DMS 273 (cell line): ENCODE results near the gene LCN6.
A peak's percentile ranks its signal among the peaks of the same experiment; 100 is the strongest.

Experiments used
- DNase-seq: peaks from one replicate; lab custom pipeline; 2025; ENCODE audit not compliant: unreplicated experiment; lab: John Stamatoyannopoulos, UW

The LCN6 gene

GRCh38 chr9:136745389-136746154 lies 2.8 kb downstream of the LCN6 start:
- no peak for DNase-seq

- DNase-seq: no peak
Observed at GRCh38 chr9:136744773-136745172, 3.6 kb downstream of the LCN6 start.

GRCh38 chr9:136743639-136744211 lies 4.6 kb downstream of the LCN6 start:
- no peak for DNase-seq

- peak; percentile 59 for DNase-seq
Observed at GRCh38 chr9:136742591-136743391, 5.5 kb downstream of the LCN6 start, which contains the start of gene LCN10. TSS of gene LCN10 (minus strand) at chr9:136742940. CDS start at chr9:136742903, 37 bp downstream.

- DNase-seq: no peak
Observed at GRCh38 chr9:136741883-136742571, 6.3 kb downstream of the LCN6 start.

- DNase-seq: no peak
Observed at GRCh38 chr9:136740971-136741882, 7.1 kb downstream of the LCN6 start.

- DNase-seq: no peak
Observed at GRCh38 chr9:136740491-136740890, 7.8 kb downstream of the LCN6 start.

GRCh38 chr9:136740069-136740468 lies 8.3 kb downstream of the LCN6 start:
- DNase-seq: no peak

- peak; percentile 35 for DNase-seq
Observed at GRCh38 chr9:136739509-136739908, 8.8 kb downstream of the LCN6 start.

GRCh38 chr9:136738960-136739359 lies 9.4 kb downstream of the LCN6 start:
- DNase-seq: no peak

GRCh38 chr9:136735812-136736480 lies 12.4 kb downstream of the LCN6 start:
- no peak for DNase-seq

- DNase-seq: no peak
Observed at GRCh38 chr9:136734837-136735496, 13.4 kb downstream of the LCN6 start.

GRCh38 chr9:136733611-136734010 lies 14.7 kb downstream of the LCN6 start:
- no peak for DNase-seq

GRCh38 chr9:136732444-136733178 lies 15.7 kb downstream of the LCN6 start:
- DNase-seq: no peak

- no peak for DNase-seq
Observed at GRCh38 chr9:136729926-136730325, 18.4 kb downstream of the LCN6 start.

GRCh38 chr9:136729144-136729543 lies 19.2 kb downstream of the LCN6 start:
- DNase-seq: no peak

GRCh38 chr9:136728548-136729123 lies 19.7 kb downstream of the LCN6 start:
- no peak for DNase-seq

GRCh38 chr9:136728080-136728547 lies 20.2 kb downstream of the LCN6 start:
- peak; percentile 94 for DNase-seq
